DMS79 (cell line): ENCODE measurements around the gene HINT1.

Source experiments
- DNase-seq: peaks from one replicate; lab custom pipeline; 2025; lab: John Stamatoyannopoulos, UW

HINT1 gene

DNA sequence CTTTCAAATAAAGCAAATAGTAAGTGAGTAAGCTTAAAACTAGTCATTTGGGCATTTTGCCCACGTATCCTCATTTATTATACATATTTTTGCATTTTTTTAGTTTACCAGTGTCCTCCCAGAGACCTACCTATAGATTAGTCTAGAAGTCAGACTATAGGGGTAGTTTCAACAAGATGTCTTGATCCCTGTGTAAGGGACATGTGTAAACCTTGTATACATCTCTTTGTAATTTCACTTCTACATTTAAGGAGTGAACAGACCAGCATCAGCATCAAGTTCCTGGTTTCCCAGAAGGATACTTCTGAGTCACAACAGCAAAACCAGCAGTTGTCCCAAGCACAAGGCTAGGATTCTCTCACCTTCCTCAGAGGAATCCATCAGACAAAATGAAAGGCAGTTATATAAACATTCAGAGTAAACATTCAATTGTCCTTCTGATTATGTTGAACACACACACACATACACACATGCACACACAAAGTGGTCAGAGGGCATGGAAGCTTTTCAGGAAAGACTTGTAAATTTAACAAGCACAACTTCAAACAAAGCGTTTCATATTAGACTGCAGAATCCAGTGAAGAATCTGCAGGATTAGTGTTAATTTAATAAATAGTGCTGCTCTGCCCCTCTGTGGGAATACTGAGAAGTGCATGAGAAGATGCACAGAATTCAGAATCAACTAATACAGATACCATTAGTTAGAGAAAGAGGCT is 55.4 kb downstream of the HINT1 start:
- DNase-seq: no peak
